DMS 273 (cell line): ENCODE measurements around the gene SREBF2.
A peak's percentile ranks its signal among the peaks of the same experiment; 100 is the strongest.

Experiments
- DNase-seq: peaks from one replicate; lab custom pipeline; 2025; ENCODE audit not compliant: unreplicated experiment; lab: John Stamatoyannopoulos, UW

Gene SREBF2

DNA sequence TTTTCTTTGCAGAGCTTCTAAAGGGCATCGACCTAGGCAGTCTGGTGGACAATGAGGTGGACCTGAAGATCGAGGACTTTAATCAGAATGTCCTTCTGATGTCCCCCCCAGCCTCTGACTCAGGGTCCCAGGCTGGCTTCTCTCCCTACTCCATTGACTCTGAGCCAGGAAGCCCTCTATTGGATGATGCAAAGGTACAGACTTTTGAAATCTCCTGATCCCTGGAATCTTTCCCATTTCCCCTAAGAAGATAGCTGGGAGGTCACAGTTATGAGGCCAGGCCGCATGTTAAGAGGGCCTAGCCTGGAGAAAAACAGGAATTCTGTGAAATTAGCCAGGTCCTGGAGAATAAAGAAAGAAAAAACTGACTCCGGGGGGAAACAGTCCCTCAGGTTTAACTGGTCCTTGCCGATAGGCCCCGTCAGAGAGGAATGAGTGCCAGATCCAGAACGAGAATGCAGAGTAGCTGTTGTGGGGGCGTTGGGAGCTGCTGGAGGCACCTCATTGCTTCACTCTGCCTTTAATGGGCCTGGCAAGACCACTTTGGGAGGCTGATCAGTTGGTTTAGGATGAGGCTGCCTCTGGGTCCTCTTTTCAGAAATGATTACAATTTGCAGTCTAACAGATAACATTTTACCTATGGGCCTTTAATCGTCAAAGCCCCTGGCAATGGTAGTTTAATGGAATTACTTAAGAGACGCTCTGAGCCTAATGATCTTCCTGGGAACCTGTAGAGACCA is 42.8 kb downstream of the SREBF2 start:
- DNase-seq: no peak

DNA sequence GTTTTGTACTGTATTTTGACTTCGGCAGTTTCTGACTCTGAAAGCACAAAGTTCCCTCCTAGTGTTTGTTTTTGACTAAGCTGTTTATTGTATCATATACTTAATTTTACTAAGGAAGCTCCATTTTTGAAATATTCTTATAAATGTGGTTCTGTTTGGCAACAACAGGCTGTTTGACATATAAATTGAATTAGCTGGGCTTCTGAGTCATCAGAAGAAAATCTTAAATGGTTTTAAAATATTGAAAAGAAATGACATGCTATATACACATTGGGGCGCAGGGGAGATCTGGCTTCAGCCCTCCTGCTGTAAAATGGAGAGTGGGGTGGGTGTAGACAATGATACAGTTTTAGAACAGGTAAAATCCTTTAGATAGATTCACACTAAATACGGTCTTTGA is 43.4 kb downstream of the SREBF2 start:
- no peak for DNase-seq

DNA sequence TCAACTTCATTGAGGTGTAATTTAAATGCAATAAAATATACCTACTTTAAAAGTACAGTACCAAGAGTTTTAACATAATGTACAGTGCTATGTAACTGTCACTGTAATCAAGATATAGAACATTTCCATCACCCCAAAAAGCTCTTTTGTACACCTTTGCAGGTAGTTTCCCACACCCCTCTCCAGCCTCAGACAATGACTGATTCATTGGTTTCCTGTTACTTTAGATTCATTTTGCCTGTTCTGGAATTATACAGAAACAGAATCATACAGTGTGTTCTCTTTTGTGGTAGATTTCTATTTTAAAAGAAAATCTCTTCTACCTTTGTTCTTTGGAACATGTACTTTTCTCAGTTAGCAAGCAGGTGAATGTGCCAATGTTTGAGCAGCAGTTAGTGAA is 43.8 kb downstream of the SREBF2 start:
- DNase-seq: no peak

DNA sequence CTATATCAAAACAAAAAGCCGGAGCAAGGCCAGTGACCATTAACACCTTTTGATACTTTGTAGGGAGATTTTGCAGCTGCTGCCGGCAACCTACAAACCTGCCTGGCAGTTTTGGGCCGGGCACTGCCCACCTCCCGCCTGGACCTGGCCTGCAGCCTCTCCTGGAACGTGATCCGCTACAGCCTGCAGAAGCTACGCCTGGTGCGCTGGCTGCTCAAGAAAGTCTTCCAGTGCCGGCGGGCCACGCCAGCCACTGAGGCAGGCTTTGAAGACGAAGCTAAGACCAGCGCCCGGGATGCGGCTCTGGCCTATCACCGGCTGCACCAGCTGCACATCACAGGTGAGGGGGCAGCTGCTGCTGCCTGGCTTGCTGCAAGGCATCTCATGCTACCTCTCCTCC is 47.7 kb downstream of the SREBF2 start:
- DNase-seq: no peak

DNA sequence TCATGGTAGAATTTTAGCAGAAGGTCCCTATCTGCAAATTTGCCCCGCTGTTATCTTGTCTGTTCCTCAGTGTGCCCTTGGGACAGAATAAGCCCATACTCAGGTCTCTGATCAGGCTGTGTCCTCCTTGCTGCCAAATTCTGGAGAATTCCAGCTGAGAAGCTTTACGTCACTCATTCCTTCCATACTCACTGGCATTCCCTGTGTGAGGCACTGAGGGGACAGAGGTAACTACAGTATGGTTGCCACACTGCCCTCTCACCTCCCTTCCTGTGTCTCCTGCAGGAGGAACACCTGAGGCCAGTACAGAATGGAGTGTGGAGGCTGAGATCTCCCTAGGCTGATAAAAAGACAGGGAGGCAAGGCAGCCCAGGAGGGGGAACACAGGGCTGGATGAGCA is 50.5 kb downstream of the SREBF2 start:
- no peak for DNase-seq

DNA sequence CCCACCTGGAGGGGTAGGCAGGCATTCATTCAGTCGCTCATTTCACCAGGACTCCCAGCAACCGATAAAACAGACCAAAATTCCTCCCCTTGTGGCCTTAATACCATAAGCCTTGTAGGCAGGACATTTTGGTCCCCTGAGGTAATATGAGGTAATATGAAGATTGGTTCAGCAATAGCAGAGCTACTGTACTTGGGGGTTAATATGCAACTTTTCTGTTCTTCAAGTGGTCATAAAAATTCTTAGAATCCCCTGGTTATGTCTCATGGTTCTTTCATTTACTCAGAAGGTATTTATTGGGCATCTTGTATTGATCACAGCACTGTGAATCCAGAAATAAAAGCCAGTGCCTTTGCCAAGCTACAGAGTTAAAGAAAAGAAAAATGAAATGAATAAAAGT is 52.2 kb downstream of the SREBF2 start:
- DNase-seq: no peak

DNA sequence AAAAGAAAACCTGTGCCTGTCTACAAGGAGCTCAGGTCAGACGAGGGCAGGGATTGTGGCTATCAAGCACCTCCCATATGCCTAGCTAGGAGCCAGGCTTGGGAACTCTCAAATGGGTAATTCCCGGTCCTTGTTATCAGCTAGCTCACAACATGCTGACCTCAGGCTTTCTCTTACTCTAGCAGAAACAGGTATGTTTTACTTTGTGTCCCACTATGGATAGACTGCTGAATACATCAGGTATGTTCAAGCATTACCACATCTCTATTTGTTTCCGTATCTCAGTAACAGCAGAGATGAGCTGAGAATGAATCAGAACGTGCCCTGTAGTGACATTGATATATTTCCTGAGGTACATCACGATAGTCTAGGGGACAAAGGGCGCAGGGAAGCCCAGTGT is 52.6 kb downstream of the SREBF2 start:
- no peak for DNase-seq

DNA sequence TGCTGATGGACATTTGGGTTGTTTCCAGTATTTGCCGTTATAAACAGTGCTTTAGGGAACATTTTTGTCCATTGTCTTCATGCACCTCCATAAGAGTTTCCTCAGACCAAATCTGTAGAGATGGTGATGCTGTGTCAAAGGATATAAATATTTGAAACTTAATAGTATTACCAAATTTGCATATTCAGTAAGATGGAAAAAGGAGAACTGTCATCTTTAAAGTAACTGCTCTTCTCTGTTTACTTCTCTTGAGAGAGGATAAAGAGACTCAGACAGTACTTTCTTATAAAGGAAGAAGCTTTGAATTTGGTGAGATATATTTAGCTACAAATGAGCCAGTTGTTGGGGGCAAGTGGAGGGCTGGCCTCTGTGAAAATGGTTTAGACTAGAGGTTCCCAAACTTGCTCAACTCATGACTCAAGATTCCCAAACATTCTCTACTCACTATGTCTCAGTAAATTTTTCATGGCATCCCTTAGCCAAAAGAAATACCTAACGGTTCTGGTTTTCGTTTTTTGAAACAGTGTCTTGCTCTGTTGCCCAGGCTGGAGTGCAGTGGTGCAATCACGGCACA is 55.8 kb downstream of the SREBF2 start:
- no peak for DNase-seq

DNA sequence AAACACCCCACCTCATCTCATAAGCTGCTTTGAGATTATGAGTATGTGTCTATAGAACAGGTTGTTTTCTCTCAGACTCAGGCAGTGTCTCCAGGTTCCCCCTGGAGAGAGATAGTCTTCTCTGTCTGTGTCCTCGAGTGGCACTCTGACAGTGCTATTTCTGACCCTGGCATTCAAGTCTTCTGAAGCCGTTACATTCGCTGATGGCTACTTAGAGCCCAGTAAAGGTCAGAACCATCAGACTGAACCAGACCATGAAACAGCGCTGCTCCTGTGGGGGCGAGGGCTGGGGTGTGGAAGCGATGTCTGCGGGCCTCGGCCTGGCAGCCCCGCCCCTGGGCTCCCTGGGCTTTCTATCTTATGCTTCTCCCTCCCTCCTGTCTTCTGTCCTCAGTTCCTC is 58.5 kb downstream of the SREBF2 start:
- no peak for DNase-seq

DNA sequence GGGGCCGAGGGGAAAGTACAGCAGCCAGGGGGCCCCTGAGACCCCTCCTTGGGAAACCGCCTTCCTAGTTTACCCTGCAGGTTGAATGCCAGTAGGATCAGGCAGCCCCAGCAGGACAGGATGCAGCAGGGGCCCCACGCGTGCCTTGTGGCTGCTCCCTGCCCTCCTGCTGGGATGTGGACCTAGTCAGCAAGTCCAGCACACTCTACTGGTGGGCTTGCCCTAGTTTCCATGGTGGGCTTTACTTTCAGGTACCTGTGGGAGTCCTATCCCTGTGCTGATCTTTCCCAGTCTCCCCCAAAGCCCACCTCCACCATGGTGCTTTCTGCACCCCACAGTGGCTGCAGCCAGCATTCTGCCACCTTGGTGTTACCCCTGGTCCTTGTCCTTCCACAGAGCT is 59.8 kb downstream of the SREBF2 start:
- DNase-seq: no peak

DNA sequence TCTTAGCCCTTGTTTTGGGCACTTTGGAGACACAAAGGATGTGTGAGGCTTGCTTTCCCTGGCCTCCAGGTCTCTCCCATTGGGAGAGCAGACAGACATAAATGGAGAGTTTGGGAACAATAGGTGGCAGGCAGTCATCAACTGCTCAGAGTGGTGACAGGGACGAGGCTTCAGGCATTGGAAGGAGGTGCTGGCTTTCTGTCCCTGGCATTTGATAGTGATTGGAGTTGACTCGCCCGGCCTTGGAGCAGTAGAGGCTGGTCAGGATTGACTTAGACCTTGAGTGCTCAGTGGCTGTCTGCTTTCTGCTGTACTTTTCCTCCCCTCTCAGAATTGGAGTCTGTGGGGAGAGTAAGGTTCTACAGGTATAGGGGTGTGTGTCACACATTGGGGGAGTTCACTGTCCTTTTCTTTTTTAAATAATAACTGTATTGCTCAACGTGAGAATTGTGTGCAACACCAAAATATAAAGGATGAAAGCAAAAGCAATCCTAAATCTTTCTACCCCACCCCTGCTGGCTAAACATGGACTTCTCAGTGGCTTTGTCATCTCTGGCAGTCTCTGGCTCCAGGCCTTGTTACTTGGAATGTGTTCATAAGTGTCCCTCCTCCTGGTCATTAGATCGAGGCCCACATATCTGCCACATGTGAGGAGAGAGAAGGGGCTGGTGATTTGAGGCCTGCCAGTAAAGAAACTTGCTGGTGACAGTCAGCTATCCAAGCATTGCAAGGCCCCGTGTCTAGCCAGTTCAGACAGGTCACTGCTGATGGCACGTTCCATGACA is 60.9 kb downstream of the SREBF2 start:
- DNase-seq: no peak

DNA sequence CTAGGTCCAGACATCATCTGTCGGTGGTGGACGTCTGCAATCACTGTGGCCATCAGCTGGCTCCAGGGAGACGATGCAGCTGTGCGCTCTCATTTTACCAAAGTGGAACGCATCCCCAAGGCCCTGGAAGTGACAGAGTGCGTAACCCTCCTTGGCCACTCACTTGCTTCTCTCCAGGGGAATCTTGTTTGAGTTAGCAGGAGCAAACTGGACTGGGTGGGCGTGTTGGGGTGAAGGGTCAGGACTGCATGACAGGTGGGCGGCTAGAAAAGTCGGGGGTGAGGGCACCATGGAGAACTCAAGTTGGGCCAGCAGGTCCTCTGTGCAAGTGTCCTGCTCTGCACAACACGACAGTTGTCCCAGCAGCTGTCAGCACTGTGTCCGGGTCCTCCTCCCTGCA is 65.7 kb downstream of the SREBF2 start:
- DNase-seq: no peak

DNA sequence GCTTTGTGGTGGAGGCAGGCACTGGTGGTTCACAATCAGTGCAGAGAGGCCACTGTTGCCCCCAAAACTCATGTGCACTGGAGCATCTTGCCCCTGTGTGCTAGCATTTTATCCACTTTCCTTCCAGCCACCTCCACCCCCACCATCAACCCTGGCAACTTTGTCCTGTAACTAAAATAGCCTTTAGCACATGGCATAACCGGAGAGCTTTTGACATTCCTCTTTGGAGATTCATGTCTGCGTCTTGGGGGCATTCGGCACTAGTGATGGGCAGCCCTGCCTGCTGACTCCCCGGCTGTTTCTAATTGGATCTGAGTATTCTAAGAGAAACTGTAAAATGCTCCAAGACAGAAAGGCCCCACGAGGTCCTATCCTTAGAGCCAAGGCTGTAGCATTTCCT is 66.2 kb downstream of the SREBF2 start:
- DNase-seq: no peak

DNA sequence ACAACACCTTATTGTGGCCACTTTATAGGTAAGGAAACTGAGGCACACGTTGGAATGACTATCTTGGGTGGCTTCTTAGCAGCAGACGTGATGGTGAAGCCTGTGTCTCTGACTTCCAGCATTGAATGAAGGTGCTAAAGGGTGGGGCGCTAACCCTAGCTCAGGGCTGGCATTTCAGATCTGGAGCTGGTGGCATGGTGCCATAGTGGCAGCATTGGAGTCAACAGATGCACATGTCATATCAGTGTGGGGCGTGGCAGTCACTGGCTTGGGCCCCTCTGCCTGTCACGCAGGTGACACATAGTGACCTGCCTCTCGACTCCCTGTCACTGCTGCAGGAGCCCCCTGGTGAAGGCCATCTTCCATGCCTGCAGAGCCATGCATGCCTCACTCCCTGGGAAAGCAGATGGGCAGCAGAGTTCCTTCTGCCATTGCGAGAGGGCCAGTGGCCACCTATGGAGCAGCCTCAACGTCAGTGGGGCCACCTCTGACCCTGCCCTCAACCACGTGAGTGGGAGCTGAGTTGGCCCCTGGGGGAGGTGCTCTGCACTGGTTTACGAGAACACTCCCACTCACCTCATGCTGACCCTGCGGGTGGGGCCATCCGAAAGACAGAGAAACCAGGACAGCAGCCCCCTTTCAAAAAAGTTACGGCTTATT is 67.2 kb downstream of the SREBF2 start:
- DNase-seq: no peak

DNA sequence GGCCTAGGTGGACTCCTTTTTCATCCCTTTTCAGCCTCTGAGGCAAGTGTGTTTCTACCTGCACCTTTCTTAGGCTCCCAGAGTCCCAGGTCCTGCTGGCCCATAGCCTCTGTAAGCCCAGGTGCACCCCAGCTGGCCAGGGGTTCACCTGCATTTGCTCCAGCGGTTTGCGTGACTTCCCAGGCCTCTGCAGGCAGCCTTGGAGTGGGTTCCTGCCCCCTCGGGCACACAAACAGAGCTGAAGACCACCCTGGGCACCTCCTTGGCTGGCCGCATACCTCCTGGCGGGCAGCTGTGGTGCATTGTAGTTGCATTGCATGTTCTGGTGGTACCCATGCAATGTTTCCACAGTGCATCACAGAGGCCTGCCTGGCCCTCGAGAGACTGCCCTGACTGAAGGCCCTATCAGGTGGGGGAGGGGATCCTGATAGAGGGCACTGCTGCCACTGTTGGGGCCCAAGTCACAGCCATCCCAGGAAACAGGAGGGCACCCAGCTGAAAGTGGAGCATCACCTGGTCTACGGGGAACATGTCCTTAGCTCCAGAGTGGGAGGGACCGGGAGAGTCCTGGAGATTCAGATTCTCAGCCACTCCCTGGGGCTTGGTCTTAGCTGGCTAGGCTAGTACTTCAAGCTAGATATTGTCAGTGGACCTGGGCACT is 67.9 kb downstream of the SREBF2 start:
- DNase-seq: no peak

DNA sequence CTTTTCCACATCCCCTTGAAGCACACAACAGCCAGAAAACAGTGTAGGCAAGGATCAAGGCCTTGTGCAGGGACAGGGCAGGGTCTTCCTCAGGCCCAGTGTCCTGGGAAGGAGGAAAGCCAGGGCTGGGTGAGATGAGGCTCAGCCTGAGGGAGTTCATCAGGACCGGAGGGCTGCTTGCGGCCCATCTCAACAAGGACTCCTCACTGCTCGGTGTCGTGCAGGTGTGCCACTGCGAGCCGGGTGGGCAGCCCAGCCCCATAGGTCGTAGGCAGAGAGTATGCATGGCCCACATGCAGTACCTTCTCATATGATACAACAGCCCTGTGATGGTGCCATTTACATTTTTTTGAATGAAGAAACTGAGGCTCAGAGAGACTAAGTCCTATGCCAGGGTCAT is 69.1 kb downstream of the SREBF2 start:
- no peak for DNase-seq

DNA sequence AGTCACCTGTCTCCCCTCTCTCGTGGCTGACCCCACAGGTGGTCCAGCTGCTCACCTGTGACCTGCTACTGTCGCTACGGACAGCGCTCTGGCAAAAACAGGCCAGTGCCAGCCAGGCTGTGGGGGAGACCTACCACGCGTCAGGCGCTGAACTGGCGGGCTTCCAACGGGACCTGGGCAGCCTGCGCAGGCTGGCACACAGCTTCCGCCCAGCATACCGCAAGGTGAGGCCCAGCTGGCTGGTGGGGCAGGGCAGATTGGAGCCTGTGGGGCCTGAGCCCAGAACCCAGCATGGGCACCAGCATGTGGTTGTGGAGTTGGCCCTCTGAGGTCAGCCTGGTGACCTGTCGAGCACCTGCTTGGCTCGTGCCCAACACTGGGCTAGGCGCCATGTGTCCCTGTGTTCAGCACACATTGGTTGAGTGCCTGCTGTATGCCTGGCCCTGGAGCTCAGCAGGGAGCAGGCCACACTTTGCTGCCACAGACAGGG is 70.1 kb downstream of the SREBF2 start:
- DNase-seq: peak; percentile 30

DNA sequence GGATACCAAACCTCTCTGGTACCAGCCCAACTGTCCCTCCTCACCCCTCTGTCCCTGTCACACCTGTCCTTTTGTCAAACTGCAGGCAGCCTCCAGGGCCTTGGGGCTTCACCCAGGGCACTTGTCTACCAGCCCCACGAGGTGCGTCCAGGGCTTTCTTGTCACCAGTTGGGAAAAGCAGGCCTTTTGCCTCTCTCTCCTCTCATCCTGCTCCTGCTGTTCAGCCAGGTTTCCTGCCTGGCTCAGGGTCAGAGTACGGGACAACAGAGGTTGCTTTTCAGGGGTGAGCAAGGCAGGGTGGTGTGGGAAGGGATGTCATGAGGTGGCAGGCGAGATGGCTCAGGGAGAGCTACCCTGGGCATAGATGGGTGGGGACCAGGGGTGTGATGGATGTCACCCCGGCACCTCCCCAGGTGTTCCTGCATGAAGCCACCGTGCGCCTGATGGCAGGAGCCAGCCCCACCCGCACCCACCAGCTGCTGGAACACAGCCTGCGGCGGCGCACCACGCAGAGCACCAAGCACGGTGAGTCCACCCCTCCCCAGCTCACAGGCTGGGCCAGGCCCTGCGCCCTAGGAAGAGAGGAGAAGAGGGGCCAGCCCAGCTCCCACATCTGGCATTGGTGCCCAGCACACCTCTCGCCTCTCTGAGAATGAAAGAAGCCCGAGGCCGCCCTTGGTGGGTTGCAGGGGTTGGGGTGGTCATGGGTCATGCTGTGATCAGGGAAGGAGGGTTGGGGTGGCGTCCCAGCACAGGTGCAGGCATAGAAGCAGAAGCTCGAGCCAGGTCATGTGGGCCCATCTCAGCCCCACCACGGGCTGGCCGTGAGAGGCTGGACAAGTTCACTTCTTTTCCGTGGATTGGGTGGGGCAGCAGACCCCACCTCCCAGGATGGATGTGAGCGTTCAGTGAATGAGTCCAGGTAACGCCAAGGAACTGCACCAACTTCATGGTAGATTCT is 71.8 kb downstream of the SREBF2 start:
- no peak for DNase-seq

DNA sequence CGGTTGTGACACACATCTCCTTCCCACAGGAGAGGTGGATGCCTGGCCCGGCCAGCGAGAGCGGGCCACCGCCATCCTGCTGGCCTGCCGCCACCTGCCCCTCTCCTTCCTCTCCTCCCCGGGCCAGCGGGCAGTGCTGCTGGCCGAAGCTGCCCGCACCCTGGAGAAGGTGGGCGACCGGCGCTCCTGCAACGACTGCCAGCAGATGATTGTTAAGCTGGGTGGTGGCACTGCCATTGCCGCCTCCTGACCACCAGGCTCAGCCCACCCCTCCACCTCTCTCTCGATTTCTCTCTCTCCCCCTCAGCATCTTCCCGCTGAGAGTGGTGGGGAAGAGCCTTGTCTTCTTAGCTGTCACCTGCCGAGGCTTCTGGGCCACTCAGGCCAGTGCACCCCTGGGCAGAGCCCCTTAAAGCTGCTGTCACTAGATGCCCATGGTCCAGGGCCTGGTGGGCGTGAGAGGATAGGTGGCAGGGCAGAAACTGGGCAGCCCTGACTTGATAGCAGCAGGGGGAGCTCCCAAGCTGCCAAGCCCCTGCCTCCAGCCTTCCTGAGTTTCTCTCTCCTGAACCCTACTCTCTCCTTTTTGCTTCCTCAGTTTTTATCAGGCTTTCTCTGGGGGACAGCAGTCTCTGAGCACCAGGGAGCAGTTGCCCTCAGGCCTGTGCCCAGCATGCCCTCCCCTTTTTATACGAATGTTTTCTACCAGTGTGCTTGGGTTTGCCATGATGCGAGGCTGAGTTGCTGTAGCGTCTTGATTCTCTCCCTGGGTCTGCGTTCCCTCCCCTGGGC is 72.7 kb downstream of the SREBF2 start:
- DNase-seq: peak; percentile 15
